Activated B cell treated with CpG ODN at 0.5 μM for 24 hours (primary cell): ENCODE results near the gene POLD4. TPM values are rescaled to one million over a fixed set of nuclear protein-coding genes. Genes with fewer than 3 reads are reported as not detected.
"Not testable (repeated sequence)": the region's sequence is repeated elsewhere in the genome, so short reads cannot be mapped to it uniquely, and the experiment has no call there.

Source experiments
- ATAC-seq: fragments of 200-7000 bp; cut with Tn5 transposase; one replicate; pipeline ENCODE4 v1.10.0; 2021; ENCODE audit warnings: low read depth, mild to moderate bottlenecking, moderate library complexity
- CTCF ChIA-PET: fragments of 350-600 bp; sonication (Branson Sonifier 250); formaldehyde crosslinking; loops from one replicate; lab custom pipeline; 2021; ENCODE audit warnings: antibody characterized with exemption; lab: Charles Lee
- POLR2A ChIA-PET: fragments of 350-600 bp; sonication (Branson Sonifier 250); formaldehyde crosslinking; loops from one replicate; lab custom pipeline; 2021; ENCODE audit warnings: antibody characterized with exemption; lab: Charles Lee
- DNase-seq: peaks from one replicate; pipeline ENCODE4 v3.0.0; 2022
- H3K27ac Mint-ChIP-seq: one replicate; pipeline ENCODE4 v1.8.0; 2020; ENCODE audit warnings: mixed read lengths
- H3K27me3 Mint-ChIP-seq: one replicate; pipeline ENCODE4 v1.8.0; 2021; ENCODE audit warnings: mixed read lengths
- H3K36me3 Mint-ChIP-seq: one replicate; pipeline ENCODE4 v1.8.0; 2021; ENCODE audit warnings: low read depth, mixed read lengths
- H3K4me1 Mint-ChIP-seq: one replicate; pipeline ENCODE4 v1.8.0; 2021; ENCODE audit warnings: mixed read lengths
- H3K4me3 Mint-ChIP-seq: one replicate; pipeline ENCODE4 v1.8.0; 2020; ENCODE audit warnings: mild to moderate bottlenecking, mixed read lengths
- H3K9me3 Mint-ChIP-seq: one replicate; pipeline ENCODE4 v1.8.0; 2020; ENCODE audit warnings: mixed read lengths
- intact Hi-C: fragments of 100-400 bp; cut with micrococcal nuclease; formaldehyde crosslinking; loops from one replicate; pipeline ENCODE4 v1.15.1; 2024
- total RNA-seq: library from RNA; stranded (reverse); gene quantifications from 2 replicates; pipeline ENCODE4 v1.2.3, GENCODE V29; 2022
- TF ChIP-seq, protein P1 (sequence below): fragments of 200-600 bp; IDR thresholded peaks from one replicate; pipeline ENCODE4 v1.8.0; 2022; ENCODE audit warnings: antibody characterized with exemption, mild to moderate bottlenecking

The POLD4 gene
- total RNA-seq, 1 donor from 2014 or later = 166 TPM

DNA sequence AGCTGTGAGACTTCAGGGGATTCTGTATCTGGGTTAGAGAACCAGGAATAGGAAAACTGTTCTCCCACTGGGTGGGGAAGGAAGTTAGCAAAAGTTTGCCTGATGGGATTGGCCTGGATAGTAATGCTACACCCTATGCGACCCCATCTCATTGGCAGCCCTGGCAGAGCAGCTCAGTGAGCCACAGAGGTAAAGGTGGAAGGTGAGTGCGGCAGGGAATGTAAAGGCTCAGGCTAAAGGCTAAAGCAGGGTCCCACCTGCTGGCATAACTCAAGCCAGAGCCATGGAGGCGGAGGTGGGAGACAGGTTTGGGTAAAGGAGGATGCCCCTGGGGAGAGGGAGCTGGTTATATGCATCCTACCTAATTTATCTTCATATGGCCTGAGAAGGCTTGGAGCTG lies 31.3 kb downstream of the POLD4 start:
- Mint-ChIP-seq H3K27ac (no peak overlapping the region), H3K4me3 (no peak overlapping the region), H3K36me3 (peaks cover 15% of the 10 kb centered on the region)

DNA sequence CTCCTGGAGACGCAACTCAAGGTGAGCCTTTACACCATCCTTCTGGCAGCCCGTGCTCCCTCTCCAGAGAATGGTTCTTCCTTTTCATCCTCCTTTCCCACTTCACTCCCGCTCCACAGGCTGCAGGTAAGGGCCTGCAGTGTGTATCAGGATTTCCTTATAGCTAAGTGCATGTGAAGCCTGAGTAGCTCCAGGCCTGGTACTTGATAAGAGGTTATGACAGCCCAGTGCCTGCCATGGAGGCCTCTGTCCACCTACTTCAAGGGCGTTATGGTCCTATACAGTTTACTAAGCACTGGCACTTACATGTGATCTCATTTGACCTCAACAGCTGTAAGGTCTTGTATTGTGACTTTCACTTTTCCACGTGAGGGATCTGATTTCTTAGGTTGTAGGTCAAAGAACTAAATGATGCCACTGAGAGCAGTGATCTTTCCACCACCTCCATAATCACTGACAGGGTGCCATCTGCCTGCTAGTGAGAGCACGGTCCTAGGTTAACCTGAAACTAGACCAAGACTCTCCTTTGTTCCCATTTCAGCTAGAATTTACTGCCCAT lies 32.0 kb downstream of the POLD4 start:
- peaks cover 14% of the 10 kb centered on the region for H3K4me1 Mint-ChIP-seq
- no peak for DNase-seq
- no peaks in the 10 kb centered on the region for H3K27me3 Mint-ChIP-seq
- peaks cover 15% of the 10 kb centered on the region for H3K36me3 Mint-ChIP-seq
- ChIA-PET POLR2A (interaction anchor here (0.5 to 2.0 kb wide), 7 partner anchors 23 to 196 kb away, joined by 3 to 8 read pairs (median 3); partner anchors contain the start of gene ANKRD13D), CTCF (interaction anchor here (1.0 to 6.5 kb wide), 3 partner anchors 24 to 62 kb away, joined by 3 to 48 read pairs (median 4); no protein-coding TSS in a partner anchor)
- H3K27ac Mint-ChIP-seq = no peak overlapping the region
- ATAC-seq = no peak
- H3K9me3 Mint-ChIP-seq = no peaks in the 10 kb centered on the region
- TF ChIP-seq, protein P1, sequence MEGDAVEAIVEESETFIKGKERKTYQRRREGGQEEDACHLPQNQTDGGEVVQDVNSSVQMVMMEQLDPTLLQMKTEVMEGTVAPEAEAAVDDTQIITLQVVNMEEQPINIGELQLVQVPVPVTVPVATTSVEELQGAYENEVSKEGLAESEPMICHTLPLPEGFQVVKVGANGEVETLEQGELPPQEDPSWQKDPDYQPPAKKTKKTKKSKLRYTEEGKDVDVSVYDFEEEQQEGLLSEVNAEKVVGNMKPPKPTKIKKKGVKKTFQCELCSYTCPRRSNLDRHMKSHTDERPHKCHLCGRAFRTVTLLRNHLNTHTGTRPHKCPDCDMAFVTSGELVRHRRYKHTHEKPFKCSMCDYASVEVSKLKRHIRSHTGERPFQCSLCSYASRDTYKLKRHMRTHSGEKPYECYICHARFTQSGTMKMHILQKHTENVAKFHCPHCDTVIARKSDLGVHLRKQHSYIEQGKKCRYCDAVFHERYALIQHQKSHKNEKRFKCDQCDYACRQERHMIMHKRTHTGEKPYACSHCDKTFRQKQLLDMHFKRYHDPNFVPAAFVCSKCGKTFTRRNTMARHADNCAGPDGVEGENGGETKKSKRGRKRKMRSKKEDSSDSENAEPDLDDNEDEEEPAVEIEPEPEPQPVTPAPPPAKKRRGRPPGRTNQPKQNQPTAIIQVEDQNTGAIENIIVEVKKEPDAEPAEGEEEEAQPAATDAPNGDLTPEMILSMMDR = no peak
- intact Hi-C loops = no loop called here
- no peak overlapping the region for H3K4me3 Mint-ChIP-seq

More for the DNA sequence above, 31.3 kb downstream of the POLD4 start:
- CTCF ChIA-PET = interaction anchor here (6.5 kb wide), 1 partner anchor 59 kb away, joined by 48 read pairs; no protein-coding TSS in a partner anchor
- Mint-ChIP-seq H3K27me3 (no peaks in the 10 kb centered on the region), H3K9me3 (no peaks in the 10 kb centered on the region), H3K4me1 (peaks cover 14% of the 10 kb centered on the region)
- POLR2A ChIA-PET = interaction anchor here (0.5 to 1.4 kb wide), 6 partner anchors 14 to 108 kb away, joined by 3 to 7 read pairs (median 4); no protein-coding TSS in a partner anchor
- DNase-seq (no peak), ATAC-seq (no peak)
- intact Hi-C loops = no loop called here
- TF ChIP-seq, protein P1 = no peak

DNA sequence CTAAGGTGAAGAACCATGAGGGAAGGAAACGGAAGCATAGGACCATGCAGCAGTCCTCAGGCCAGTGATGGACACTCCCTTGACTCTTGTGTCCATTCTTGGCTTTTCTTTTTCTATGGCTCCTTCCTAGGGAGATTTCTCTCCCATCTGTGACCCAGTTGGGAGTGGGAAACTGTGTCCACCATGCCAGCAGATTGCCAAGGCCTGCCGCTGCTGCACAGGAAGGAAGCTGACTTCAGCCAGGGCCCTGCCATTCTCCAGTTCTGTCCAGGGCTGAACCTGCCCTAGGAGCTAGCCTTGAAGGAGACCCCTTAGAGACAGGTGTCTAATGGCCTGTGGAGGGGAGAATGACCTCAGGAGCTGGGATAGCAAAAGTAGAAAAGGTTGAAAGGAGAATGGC lies 32.7 kb downstream of the POLD4 start:
- H3K9me3 Mint-ChIP-seq = no peaks in the 10 kb centered on the region
- peaks cover 14% of the 10 kb centered on the region for H3K36me3 Mint-ChIP-seq
- ATAC-seq = no peak
- peaks cover 14% of the 10 kb centered on the region for H3K4me1 Mint-ChIP-seq
- no peak overlapping the region for H3K27ac Mint-ChIP-seq
- ChIA-PET CTCF (interaction anchor here (1.0 to 6.5 kb wide), 5 partner anchors 25 to 80 kb away, joined by 3 to 75 read pairs (median 4); no protein-coding TSS in a partner anchor), POLR2A (interaction anchor here (0.5 to 2.0 kb wide), 4 partner anchors 25 to 61 kb away, joined by 3 to 8 read pairs (median 4); partner anchors contain the start of gene ANKRD13D)
- intact Hi-C loops = no loop called here
- no peaks in the 10 kb centered on the region for H3K27me3 Mint-ChIP-seq
- TF ChIP-seq, protein P1 = no peak
- no peak for DNase-seq
- H3K4me3 Mint-ChIP-seq = no peak overlapping the region

DNA sequence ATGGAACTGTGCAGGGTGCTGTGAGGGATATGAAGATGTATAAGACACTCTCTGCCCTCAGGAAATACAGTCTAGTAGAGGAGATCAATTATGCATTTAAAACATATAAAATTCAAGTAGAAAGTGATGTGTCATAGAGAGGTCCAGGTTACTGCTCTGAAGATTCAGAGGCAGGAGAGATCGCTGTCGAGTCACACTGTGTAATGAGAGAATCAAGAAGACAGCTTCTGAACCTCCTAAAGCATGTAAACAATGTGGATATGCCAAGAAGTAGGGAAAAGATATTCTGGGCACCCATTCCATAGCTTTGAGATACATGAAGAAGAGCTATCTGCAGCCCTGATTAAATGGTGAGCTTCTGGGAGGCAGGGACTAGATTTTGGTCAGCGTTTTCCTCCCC lies 33.3 kb downstream of the POLD4 start:
- ChIA-PET CTCF (interaction anchor here (1.1 to 6.5 kb wide), 4 partner anchors 31 to 79 kb away, joined by 3 to 75 read pairs (median 26); no protein-coding TSS in a partner anchor), POLR2A (interaction anchor here (0.6 to 5.3 kb wide), 5 partner anchors 23 to 61 kb away, joined by 3 to 64 read pairs (median 5); partner anchors contain the start of genes ANKRD13D and POLD4)
- peaks cover 14% of the 10 kb centered on the region for H3K4me1 Mint-ChIP-seq
- intact Hi-C loops = no loop called here
- H3K27ac Mint-ChIP-seq = no peak overlapping the region
- TF ChIP-seq, protein P1 = no peak
- ATAC-seq = no peak
- DNase-seq = no peak
- no peaks in the 10 kb centered on the region for H3K9me3 Mint-ChIP-seq
- no peak overlapping the region for H3K4me3 Mint-ChIP-seq
- H3K36me3 Mint-ChIP-seq = peaks cover 13% of the 10 kb centered on the region
- no peaks in the 10 kb centered on the region for H3K27me3 Mint-ChIP-seq

DNA sequence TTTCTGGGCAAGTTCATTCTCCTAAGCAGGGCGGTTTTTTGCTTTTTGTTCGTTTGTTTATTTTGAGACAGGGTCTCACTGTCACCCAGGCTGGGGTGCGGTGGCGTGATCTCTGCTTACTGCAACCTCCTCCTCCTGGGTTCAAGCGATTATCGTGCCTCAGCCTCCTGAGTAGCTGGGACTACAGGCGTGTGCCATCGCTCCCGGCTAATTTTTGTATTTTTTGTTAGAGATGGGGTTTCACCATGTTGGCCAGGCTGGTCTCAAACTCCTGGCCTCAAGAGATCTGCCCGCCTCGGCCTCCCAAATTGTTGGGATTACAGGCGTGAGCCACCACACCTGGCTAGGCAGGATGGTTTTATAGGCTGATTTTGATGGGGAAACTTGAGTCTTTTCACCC lies 34.5 kb downstream of the POLD4 start:
- ChIA-PET CTCF (interaction anchor here (3.0 to 6.5 kb wide), 3 partner anchors 26 to 62 kb away, joined by 13 to 75 read pairs (median 48); no protein-coding TSS in a partner anchor), POLR2A (interaction anchor here (0.7 to 5.3 kb wide), 7 partner anchors 34 to 93 kb away, joined by 3 to 64 read pairs (median 5); partner anchors contain the start of gene POLD4)
- intact Hi-C loops, H3K36me3 Mint-ChIP-seq, ATAC-seq, DNase-seq, H3K27ac Mint-ChIP-seq, H3K27me3 Mint-ChIP-seq, H3K9me3 Mint-ChIP-seq: not testable (repeated sequence)
- Mint-ChIP-seq H3K4me3 (peak overlapping the region; percentile 98), H3K4me1 (peaks cover 14% of the 10 kb centered on the region)
